D721Med (cell line): Measurements from ENCODE around the gene NUP88.

Experiments used
- DNase-seq: peaks from one replicate; pipeline ENCODE4 v3.0.0; 2011; ENCODE audit warnings: low spot score; ENCODE audit not compliant: insufficient read length
- FAIRE-seq: peaks from 2 replicates; lab custom pipeline; 2011; peaks lifted over from hg19 to GRCh38; lab: Jason Lieb, UNC
- TF ChIP-seq, protein P1 (sequence below): IDR thresholded peaks from 2 replicates; pipeline ENCODE4 v1.5.1; 2012; ENCODE audit warnings: mild to moderate bottlenecking, control low read depth; ENCODE audit not compliant: insufficient read depth; ENCODE audit errors: missing control alignments

Gene NUP88

DNA sequence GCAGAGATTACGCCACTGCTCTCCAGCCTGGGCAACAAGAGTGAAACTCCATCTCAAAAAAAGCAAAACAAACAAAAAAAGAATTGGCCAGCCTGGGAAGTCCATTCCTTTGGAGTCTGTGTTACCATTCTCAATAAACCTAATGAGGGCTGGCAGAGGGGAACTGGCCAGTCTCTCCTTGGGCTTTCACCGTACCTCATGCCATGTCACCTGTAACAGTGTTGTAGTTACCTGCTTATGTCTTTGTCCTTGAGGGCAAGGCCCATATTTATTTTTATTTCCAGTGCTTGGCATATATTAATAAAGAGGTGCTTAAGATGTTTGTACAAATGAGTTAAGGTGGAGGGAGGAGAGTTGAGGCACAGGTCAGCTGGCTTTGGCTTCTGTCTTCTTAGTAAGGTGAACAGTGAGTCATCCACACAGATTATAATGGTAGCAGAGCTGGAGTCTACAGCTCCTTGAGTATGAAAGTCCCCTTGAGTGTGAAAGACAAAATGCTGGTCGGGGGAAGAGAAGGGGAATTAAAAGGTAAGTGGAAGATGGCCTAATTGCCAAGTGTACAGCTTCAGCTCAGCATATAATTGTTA, 11.0 kb upstream of the NUP88 start:
- TF ChIP-seq, protein P1, sequence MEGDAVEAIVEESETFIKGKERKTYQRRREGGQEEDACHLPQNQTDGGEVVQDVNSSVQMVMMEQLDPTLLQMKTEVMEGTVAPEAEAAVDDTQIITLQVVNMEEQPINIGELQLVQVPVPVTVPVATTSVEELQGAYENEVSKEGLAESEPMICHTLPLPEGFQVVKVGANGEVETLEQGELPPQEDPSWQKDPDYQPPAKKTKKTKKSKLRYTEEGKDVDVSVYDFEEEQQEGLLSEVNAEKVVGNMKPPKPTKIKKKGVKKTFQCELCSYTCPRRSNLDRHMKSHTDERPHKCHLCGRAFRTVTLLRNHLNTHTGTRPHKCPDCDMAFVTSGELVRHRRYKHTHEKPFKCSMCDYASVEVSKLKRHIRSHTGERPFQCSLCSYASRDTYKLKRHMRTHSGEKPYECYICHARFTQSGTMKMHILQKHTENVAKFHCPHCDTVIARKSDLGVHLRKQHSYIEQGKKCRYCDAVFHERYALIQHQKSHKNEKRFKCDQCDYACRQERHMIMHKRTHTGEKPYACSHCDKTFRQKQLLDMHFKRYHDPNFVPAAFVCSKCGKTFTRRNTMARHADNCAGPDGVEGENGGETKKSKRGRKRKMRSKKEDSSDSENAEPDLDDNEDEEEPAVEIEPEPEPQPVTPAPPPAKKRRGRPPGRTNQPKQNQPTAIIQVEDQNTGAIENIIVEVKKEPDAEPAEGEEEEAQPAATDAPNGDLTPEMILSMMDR = no peak
- DNase-seq (no peak), FAIRE-seq (no peak)

DNA sequence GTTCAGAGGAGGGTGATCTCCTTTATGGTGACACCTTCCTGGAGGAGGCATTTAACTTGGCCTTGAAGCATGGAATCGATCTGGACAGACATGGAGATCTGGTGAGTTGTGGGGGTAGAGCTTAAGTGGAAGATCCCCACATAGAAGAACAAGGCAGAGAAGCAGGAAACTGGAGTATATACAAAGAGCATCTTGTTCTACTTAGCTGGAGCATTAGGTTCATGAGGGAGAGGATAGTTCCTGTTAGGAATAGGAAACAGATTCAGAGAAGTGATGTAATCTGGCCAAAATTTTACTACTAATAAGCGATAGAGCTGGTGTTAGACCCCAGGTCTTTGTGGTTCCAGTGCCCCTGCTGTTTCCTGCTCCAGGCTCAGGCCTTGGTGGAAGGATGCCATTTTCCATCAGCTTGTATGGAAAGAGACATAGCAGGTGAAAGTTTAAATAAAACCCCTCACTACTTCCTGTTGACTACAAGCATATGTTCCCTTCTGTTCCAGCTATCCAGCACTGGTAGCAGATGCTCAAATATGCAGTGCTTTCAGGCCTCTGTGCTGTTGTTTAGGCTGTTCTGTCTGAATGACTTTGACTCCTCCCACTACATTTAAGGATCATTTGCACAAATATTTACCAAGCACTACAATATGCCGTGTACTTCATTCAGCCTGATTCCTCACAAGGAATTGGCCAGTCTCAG, 9.9 kb upstream of the NUP88 start:
- DNase-seq (no peak), FAIRE-seq (no peak)
- TF ChIP-seq, protein P1 = no peak

DNA sequence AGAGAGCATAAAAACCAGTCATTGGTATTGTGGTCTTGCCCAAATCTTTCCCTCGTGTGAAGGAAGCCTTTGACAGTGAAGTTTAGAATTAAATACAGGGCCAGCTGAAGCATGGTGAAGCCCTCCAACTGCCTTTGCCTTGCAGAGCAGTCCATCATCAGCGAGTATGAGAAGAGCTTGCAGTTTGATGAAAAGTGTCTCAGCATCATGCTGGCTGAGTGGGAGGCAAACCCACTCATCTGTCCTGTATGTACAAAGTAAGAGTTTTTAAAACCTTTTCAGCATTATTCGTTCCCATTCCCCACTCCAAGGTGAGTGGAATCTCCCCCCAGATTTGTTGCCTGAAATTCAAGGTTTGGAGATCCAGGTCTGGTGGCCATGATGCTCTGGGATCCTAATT, 6.4 kb upstream of the NUP88 start:
- no peak for FAIRE-seq

DNA sequence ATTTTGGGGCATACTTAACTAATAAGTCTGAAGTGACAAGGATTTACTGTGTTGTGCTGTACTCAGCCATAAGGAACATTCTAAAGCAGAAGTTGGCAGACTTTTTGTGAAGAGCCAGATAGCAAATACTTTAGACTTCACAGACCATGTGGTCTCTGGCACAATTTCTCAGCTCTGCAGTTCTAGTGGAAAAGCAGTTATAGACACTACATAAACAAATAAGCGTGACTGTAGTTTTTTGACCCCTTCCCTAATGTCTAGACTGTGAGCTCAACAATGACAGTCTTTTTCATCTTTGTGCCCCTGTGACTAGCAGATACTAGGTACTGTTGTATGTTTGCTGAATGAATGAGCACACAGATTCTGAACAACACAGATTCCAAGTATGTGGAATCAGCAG, 5.4 kb upstream of the NUP88 start:
- TF ChIP-seq, protein P1 = no peak
- FAIRE-seq (no peak), DNase-seq (no peak)

More for the DNA sequence above, 6.4 kb upstream of the NUP88 start:
- no peak for DNase-seq
- TF ChIP-seq, protein P1 = no peak

DNA sequence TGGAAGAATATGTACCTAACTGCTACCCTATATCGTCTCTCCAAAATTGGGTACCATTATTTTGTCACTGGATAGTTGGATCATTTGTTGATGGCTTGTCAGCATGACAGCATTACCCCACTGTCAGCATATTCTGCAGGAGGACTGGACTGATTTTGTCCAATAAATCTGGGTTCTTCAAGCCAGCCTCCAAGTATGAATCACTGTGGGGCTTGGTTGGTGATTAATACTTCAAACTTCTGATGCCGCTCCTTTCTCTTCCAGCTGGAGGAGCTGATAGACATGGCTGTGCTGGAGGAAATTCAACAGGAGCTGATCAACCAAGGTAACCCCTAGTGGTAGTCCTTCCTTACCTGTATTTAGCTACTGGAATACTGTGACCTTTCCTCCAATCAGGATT, 3.0 kb upstream of the NUP88 start:
- FAIRE-seq (no peak), DNase-seq (no peak)
- TF ChIP-seq, protein P1 = no peak

DNA sequence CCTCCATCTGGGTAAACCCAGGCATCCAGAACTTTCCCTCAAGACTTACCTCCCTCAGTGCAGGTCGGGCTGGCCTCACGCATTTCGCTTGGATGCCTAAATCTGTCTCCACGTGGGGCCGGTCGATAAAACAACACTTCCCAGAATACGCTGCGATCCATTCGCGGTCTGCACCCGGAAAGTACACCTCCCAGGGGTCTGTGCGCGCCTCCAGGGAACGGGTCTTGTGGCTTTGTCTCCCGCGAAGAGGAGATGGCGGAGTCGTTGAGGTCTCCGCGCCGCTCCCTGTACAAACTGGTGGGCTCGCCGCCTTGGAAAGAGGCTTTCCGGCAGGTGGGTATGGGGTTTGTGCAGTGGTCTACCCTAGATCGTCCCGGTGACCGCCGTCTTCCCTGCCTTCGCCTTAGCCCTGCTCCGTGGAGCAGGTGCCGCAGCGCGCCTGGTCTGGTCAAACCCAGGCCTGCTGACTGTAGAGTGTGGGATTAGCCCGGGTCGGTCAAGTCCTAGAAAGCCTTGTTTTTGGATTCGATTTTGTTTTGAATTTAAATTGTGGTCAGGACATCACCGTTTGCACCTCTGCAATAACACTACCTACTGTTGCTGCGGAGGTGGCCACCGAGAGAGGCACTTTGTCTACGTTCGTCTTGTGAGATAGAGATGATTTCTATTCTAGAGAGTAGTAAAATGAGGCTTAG, 644 bp upstream of the NUP88 start, which contains the start of gene RPAIN:
RPAIN (plus strand) TSS at position 224 of the 695 bp plus-strand sequence; CDS start at position 253, 29 bp downstream.
- TF ChIP-seq, protein P1 = no peak
- peak; percentile 75 for DNase-seq
- FAIRE-seq = no peak
